PC-3 (cell line): ENCODE measurements around the gene DENND2A. TPM values are rescaled to one million over a fixed set of nuclear protein-coding genes. Genes with fewer than 3 reads are reported as not detected.

Experiments used
- ATAC-seq: fragments of 200-7000 bp; cut with Tn5 transposase; 2 replicates; pipeline ENCODE4 v1.9.1; 2020; ENCODE audit warnings: mild to moderate bottlenecking, moderate library complexity
- BruUV-seq: library from RNA; stranded (reverse); fragments of 400-500 nt; replicated peaks from 2 replicates; lab custom pipeline; 2021; lab: Mats Ljungman, UMichigan
- CTCF ChIA-PET: fragments of 300-600 bp; sonication (Branson Sonifier 250); formaldehyde crosslinking; loops from one replicate; lab custom pipeline; 2022; ENCODE audit warnings: antibody characterized with exemption; lab: Charles Lee
- POLR2A ChIA-PET: fragments of 300-600 bp; sonication (Branson Sonifier 250); formaldehyde crosslinking; loops from one replicate; lab custom pipeline; 2022; ENCODE audit warnings: antibody characterized with exemption; ENCODE audit not compliant: unreplicated experiment; lab: Charles Lee
- DNase-seq: peaks from one replicate; pipeline ENCODE4 v3.0.0-alpha.2; 2015
- H2AFZ ChIP-seq: fragments of 300-600 bp; sonication (generic); 2 replicates; pipeline ENCODE4 v1.6.0; 2016; ENCODE audit warnings: antibody characterized with exemption, low read length
- H3F3A ChIP-seq: fragments of 300-600 bp; sonication (generic); one replicate; pipeline ENCODE4 v1.6.0; 2017; ENCODE audit warnings: antibody characterized with exemption, low read length, control low read depth, mild to moderate bottlenecking; ENCODE audit not compliant: unreplicated experiment
- H3K27ac ChIP-seq: fragments of 300-600 bp; sonication (generic); 2 replicates; pipeline ENCODE4 v1.5.1; 2016; ENCODE audit warnings: mild to moderate bottlenecking, low read length
- H3K27me3 ChIP-seq: fragments of 300-600 bp; sonication (generic); 2 replicates; pipeline ENCODE4 v1.6.1; 2016; ENCODE audit warnings: low read length, mixed read lengths
- H3K36me3 ChIP-seq: fragments of 300-600 bp; sonication (generic); 2 replicates; pipeline ENCODE4 v1.6.1; 2016; ENCODE audit warnings: low read depth, mixed run types, low read length, mixed read lengths
- H3K4me1 ChIP-seq: fragments of 300-600 bp; sonication (generic); 2 replicates; pipeline ENCODE4 v1.5.1; 2016; ENCODE audit warnings: low read length; ENCODE audit not compliant: insufficient read depth
- H3K4me2 ChIP-seq: fragments of 300-600 bp; sonication (generic); 2 replicates; pipeline ENCODE4 v1.6.0; 2016; ENCODE audit warnings: low read length
- H3K4me3 ChIP-seq: fragments of 300-600 bp; sonication (generic); 2 replicates; pipeline ENCODE4 v1.5.1; 2016; ENCODE audit warnings: mild to moderate bottlenecking, low read length, mixed read lengths
- H3K79me2 ChIP-seq: fragments of 300-600 bp; sonication (generic); 2 replicates; pipeline ENCODE4 v1.6.1; 2017; ENCODE audit warnings: low read length, mixed read lengths
- H3K9ac ChIP-seq: fragments of 300-600 bp; sonication (generic); 2 replicates; pipeline ENCODE4 v1.6.0; 2016; ENCODE audit warnings: mild to moderate bottlenecking, low read length
- H3K9me2 ChIP-seq: fragments of 300-600 bp; sonication (generic); replicated peaks from 2 replicates; pipeline ENCODE4 v1.6.1; 2016; ENCODE audit warnings: mixed run types, low read length, mixed read lengths
- H3K9me3 ChIP-seq: fragments of 300-600 bp; sonication (generic); 2 replicates; pipeline ENCODE4 v1.6.1; 2016; ENCODE audit warnings: low read length, mixed read lengths
- H4K20me1 ChIP-seq: fragments of 300-600 bp; sonication (generic); 2 replicates; pipeline ENCODE4 v1.6.1; 2016; ENCODE audit warnings: low read length, mixed read lengths
- EZH2 ChIP-seq: fragments of 300-600 bp; sonication (generic); IDR thresholded peaks from one replicate; pipeline ENCODE4 v1.6.1; 2017; ENCODE audit warnings: antibody characterized with exemption, mild to moderate bottlenecking, low read length; ENCODE audit not compliant: unreplicated experiment
- EZH2phosphoT487 ChIP-seq: fragments of 300-600 bp; sonication (generic); IDR thresholded peaks from 2 replicates; pipeline ENCODE4 v1.6.1; 2018; ENCODE audit warnings: mild to moderate bottlenecking, antibody characterized with exemption, low read length, borderline replicate concordance
- intact Hi-C: fragments of 100-400 bp; cut with micrococcal nuclease; formaldehyde crosslinking; loops from 2 replicates; pipeline ENCODE4 v1.9.0; 2023
- total RNA-seq: library from RNA; depleted of rRNA; stranded (reverse); fragments of >200 nt; gene quantifications from 2 replicates; pipeline ENCODE4 v1.2.3, GENCODE V29; 2014
- TF ChIP-seq, protein P1 (sequence below): fragments of 300-600 bp; sonication (generic); conservative IDR thresholded peaks from 2 replicates; pipeline ENCODE4 v1.5.1; 2017; ENCODE audit warnings: antibody characterized with exemption, low read depth, mild to moderate bottlenecking, low read length

The DENND2A gene
- total RNA-seq, 1 experiment from 2014 or later: 8.9 TPM

GRCh38 chr7:140601566-140602174 lies 38.9 kb downstream of the DENND2A start:
- Histone ChIP-seq H3K9me3 (no peaks in the 10 kb centered on the region), H3K79me2 (no peaks in the 10 kb centered on the region; the same call in 1 of the 2 replicates), H3K9me2 (no peaks in the 10 kb centered on the region), H3K9ac (no peak overlapping the region), H3K4me3 (no peak overlapping the region), H3K27me3 (no peaks in the 10 kb centered on the region), H4K20me1 (no peaks in the 10 kb centered on the region), H3K36me3 (no peaks in the 10 kb centered on the region), H3K4me1 (peaks cover 39% of the 10 kb centered on the region), H3K27ac (no peak overlapping the region), H3F3A (no peaks in the 10 kb centered on the region), H2AFZ (no peak overlapping the region), H3K4me2 (no peak overlapping the region)
- POLR2A ChIA-PET: no interaction called here
- BruUV-seq: TSS peak; percentile 28
- ATAC-seq (no peak), DNase-seq (no peak)
- intact Hi-C loops: no loop called here
- no peak for TF ChIP-seq EZH2
- no peak for TF ChIP-seq EZH2phosphoT487
- TF ChIP-seq, protein P1, sequence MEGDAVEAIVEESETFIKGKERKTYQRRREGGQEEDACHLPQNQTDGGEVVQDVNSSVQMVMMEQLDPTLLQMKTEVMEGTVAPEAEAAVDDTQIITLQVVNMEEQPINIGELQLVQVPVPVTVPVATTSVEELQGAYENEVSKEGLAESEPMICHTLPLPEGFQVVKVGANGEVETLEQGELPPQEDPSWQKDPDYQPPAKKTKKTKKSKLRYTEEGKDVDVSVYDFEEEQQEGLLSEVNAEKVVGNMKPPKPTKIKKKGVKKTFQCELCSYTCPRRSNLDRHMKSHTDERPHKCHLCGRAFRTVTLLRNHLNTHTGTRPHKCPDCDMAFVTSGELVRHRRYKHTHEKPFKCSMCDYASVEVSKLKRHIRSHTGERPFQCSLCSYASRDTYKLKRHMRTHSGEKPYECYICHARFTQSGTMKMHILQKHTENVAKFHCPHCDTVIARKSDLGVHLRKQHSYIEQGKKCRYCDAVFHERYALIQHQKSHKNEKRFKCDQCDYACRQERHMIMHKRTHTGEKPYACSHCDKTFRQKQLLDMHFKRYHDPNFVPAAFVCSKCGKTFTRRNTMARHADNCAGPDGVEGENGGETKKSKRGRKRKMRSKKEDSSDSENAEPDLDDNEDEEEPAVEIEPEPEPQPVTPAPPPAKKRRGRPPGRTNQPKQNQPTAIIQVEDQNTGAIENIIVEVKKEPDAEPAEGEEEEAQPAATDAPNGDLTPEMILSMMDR: no peak
- CTCF ChIA-PET: no interaction called here

DNA sequence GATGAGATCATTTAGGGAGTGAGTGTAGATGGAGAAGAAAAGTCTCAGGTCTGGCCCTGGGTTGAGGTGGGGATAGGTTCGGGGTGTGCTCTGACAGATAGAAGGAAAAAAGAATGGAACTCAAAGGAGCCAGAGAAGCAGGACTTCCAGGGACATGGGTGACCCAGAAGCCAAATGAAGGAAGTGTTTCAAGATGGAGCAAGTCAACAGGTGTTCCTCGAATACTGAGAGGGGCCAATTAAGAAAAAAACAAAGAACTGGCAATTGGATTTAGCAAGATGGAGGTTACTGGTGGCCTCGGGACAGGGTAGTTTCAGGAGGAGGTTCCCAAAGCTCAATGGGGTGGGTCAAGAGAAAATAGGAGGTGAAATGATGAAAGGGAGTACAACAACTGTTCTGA lies 40.3 kb downstream of the DENND2A start:
- CTCF ChIA-PET: no interaction called here
- intact Hi-C loops: no loop called here
- Histone ChIP-seq H3K79me2 (no peaks in the 10 kb centered on the region; the same call in 1 of the 2 replicates), H3K9ac (no peak overlapping the region), H3K9me3 (no peaks in the 10 kb centered on the region), H3K4me2 (no peak overlapping the region), H3K4me1 (peaks cover 35% of the 10 kb centered on the region), H3F3A (no peaks in the 10 kb centered on the region), H3K27me3 (no peaks in the 10 kb centered on the region), H3K36me3 (no peaks in the 10 kb centered on the region), H3K9me2 (no peaks in the 10 kb centered on the region), H3K27ac (no peak overlapping the region), H2AFZ (no peak overlapping the region), H3K4me3 (no peak overlapping the region), H4K20me1 (no peaks in the 10 kb centered on the region)
- DNase-seq: no peak
- no peak for ATAC-seq
- BruUV-seq: no TSS peak
- TF ChIP-seq EZH2phosphoT487: no peak
- TF ChIP-seq, protein P1: no peak
- TF ChIP-seq EZH2: no peak
- POLR2A ChIA-PET: no interaction called here

DNA sequence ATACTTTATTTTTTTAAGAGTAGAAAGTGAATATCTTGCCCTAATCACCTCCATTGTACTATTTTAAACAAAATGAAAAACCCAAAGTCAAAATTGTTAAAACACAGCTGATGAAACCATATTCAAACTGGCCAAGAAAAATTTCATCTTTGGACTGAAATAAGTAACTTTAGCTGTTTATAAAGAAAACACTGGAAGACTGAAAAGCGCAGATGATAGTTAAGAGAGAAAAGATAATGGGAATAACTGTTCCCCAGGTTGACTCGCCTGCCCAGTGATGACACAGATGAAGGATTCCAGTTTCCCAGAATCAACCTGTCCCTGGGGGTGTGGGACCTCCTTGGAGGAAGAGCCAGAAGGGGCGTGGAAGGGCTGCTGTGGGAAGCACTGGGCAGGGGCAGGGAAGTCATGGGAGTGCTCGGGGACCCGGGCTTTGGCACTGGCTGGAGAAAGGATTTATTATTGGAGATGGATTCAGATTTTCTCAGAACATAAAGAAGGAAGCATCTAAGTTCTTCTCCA lies 43.1 kb downstream of the DENND2A start:
- BruUV-seq: no TSS peak
- peak overlapping the region; percentile 50; the same call in 1 of the 2 replicates for H3K4me2 ChIP-seq
- H3K27ac ChIP-seq: peak overlapping the region; percentile 45
- H3K36me3 ChIP-seq: no peaks in the 10 kb centered on the region
- H3K4me1 ChIP-seq: peaks cover 23% of the 10 kb centered on the region
- H3K79me2 ChIP-seq: no peaks in the 10 kb centered on the region
- no peaks in the 10 kb centered on the region for H4K20me1 ChIP-seq
- H2AFZ ChIP-seq: no peak overlapping the region
- no peak overlapping the region for H3K4me3 ChIP-seq
- no peaks in the 10 kb centered on the region for H3F3A ChIP-seq
- intact Hi-C loops: no loop called here
- POLR2A ChIA-PET: no interaction called here
- TF ChIP-seq, protein P1: no peak
- TF ChIP-seq EZH2phosphoT487: no peak
- no peak for TF ChIP-seq EZH2
- no peaks in the 10 kb centered on the region for H3K27me3 ChIP-seq
- DNase-seq (no peak), ATAC-seq (peak; percentile 54)
- no peaks in the 10 kb centered on the region for H3K9me3 ChIP-seq
- H3K9me2 ChIP-seq: no peaks in the 10 kb centered on the region
- no peak overlapping the region for H3K9ac ChIP-seq
- CTCF ChIA-PET: no interaction called here
